Measurements from ENCODE around the gene SSBP2.

Gene SSBP2

GRCh38 chr5:81751836-81752643 is 1.1 kb upstream of the SSBP2 start:
- no peak overlapping the region for H3K4me3 ChIP-seq (ENCODE audit: control insufficient read depth, low read depth, low read length)
- DNase-seq (ENCODE audit: low read depth), result peak; percentile 11
- TF ChIP-seq, protein P1, sequence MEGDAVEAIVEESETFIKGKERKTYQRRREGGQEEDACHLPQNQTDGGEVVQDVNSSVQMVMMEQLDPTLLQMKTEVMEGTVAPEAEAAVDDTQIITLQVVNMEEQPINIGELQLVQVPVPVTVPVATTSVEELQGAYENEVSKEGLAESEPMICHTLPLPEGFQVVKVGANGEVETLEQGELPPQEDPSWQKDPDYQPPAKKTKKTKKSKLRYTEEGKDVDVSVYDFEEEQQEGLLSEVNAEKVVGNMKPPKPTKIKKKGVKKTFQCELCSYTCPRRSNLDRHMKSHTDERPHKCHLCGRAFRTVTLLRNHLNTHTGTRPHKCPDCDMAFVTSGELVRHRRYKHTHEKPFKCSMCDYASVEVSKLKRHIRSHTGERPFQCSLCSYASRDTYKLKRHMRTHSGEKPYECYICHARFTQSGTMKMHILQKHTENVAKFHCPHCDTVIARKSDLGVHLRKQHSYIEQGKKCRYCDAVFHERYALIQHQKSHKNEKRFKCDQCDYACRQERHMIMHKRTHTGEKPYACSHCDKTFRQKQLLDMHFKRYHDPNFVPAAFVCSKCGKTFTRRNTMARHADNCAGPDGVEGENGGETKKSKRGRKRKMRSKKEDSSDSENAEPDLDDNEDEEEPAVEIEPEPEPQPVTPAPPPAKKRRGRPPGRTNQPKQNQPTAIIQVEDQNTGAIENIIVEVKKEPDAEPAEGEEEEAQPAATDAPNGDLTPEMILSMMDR (conservative IDR thresholded peaks at IDR 0.05; ENCODE audit: control insufficient read depth, insufficient read depth, low read depth, low read length), result no peak

GRCh38 chr5:81750308-81751008 is 439 bp downstream of the SSBP2 start:
- peak overlapping the region; percentile 83 for H3K4me3 ChIP-seq (ENCODE audit: control insufficient read depth, low read depth, low read length)
- no peak for DNase-seq (ENCODE audit: low read depth)
- TF ChIP-seq, protein P1 (conservative IDR thresholded peaks at IDR 0.05; ENCODE audit: control insufficient read depth, insufficient read depth, low read depth, low read length), result no peak

- peak overlapping the region; percentile 67 for H3K4me3 ChIP-seq (ENCODE audit: control insufficient read depth, low read depth, low read length)
- no peak for DNase-seq (ENCODE audit: low read depth)
- TF ChIP-seq, protein P1 (conservative IDR thresholded peaks at IDR 0.05; ENCODE audit: control insufficient read depth, insufficient read depth, low read depth, low read length), result no peak
Measured at GRCh38 chr5:81749561-81750307, 1.2 kb downstream of the SSBP2 start.

DNA sequence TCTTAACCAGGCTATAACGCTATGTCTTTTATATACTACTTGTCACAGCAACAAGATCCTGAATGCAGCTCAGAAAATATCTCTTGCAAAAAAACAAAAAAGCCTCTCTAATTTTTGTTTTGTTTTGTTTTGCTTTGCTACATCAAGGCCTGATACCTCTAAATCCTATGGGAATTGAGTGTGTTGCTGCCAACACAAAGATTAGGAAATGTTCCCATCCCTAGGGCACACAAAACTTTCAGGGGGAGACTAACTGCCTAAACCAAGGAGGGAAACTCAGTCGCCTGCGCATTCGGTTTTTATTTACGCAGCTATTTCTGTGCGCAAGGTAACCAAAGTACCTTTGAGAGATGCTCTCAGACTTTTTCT is 1.7 kb downstream of the SSBP2 start:
- peak; percentile 70 for DNase-seq (ENCODE audit: low read depth)
- TF ChIP-seq, protein P1 (conservative IDR thresholded peaks at IDR 0.05; ENCODE audit: control insufficient read depth, insufficient read depth, low read depth, low read length), result no peak
- peak overlapping the region; percentile 67 for H3K4me3 ChIP-seq (ENCODE audit: control insufficient read depth, low read depth, low read length)

DNA sequence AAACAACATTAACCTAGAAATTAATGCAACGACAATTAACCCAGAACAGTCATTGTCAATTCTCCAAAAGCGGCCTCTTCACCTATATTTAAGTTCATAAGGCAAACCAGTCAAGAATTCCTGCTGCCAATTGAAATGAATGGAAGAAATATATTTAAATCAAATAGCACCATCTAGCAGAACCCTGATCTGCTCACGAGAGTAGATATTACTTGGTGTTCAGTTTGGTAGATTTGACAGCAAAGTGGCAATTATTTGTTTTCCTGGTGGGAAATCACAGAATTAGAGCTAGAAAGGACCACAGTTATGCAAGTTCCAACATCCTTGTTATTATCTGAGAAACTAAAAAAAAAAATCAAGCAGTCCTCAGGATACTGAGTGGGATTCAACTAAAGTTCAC is 2.3 kb downstream of the SSBP2 start:
- TF ChIP-seq, protein P1 (conservative IDR thresholded peaks at IDR 0.05; ENCODE audit: control insufficient read depth, insufficient read depth, low read depth, low read length), result no peak
- H3K4me3 ChIP-seq (ENCODE audit: control insufficient read depth, low read depth, low read length), result no peak overlapping the region
- DNase-seq (ENCODE audit: low read depth), result peak; percentile 26

DNA sequence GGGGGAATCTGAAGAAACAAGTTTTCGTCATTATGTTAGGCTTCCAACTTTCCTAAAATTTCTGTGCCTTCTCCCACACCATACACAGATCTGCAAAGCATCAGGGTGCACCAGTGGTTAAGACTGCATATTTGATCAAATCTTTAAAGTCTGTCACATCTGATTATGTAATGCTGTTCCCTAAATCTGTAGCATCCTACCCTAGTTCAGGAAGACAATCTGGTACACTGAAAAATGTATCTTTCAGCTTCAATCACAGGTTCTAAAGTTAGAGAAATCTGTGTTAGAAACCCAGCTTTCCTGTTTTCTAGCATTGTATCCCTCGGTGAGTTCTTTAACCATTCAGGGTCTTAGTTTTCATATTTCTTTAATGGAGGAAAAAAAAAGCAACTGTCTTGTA is 3.9 kb downstream of the SSBP2 start:
- DNase-seq (ENCODE audit: low read depth), result no peak
- H3K4me3 ChIP-seq (ENCODE audit: control insufficient read depth, low read depth, low read length), result no peak overlapping the region
- TF ChIP-seq, protein P1 (conservative IDR thresholded peaks at IDR 0.05; ENCODE audit: control insufficient read depth, insufficient read depth, low read depth, low read length), result no peak
